LNCAP (cell line): Measurements from ENCODE around the gene ADAMTS15.

Experiments used
- CTCF ChIP-seq: fragments of 450-650 bp; IDR thresholded peaks from 2 replicates; pipeline ENCODE4 v1.5.1; 2017; ENCODE audit warnings: mild to moderate bottlenecking

Gene ADAMTS15

GRCh38 chr11:130525307-130525706 is 76.9 kb downstream of the ADAMTS15 start:
- no peak for TF ChIP-seq CTCF
